Bladder microvascular endothelial cell (primary cell): Measurements from ENCODE around the gene KLB. TPM values are rescaled to one million over a fixed set of nuclear protein-coding genes. Genes with fewer than 3 reads are reported as not detected.

Experiments
- total RNA-seq: library from RNA; depleted of rRNA; stranded (reverse); fragments of >200 nt; gene quantifications from 2 replicates; pipeline ENCODE4 v1.2.3, GENCODE V29; 2014

Gene KLB
- 0.06 TPM in 1 of 2 replicates, not detected in the other for total RNA-seq

GRCh38 chr4:39406763-39407583 is at the start of gene KLB:
Gene KLB (plus strand): TSS chr4:39406930. CDS start chr4:39406950, 20 bp downstream.

GRCh38 chr4:39365830-39366771 is 40.6 kb upstream of the KLB start, which contains the start of gene RFC1:
Gene RFC1 (minus strand): TSS chr4:39366362. CDS start chr4:39366241, 121 bp downstream.

GRCh38 chr4:39458505-39459300 is 52.0 kb downstream of the KLB start, which contains the start of the genes LIAS and RPL9:
Gene LIAS (plus strand): TSS chr4:39459056. CDS start chr4:39459118, 62 bp downstream.
Gene RPL9 (minus strand): TSS chr4:39458922. CDS start chr4:39458439, 483 bp downstream.

Other genes with a start within 250 kb of the KLB start
- gene WDR19, start 224.4 kb upstream of the KLB start, total RNA-seq: 12.3 and 24.7 TPM in 2 replicates
- gene RFC1, start 40.6 kb upstream of the KLB start, total RNA-seq: 36.4 and 73.0 TPM in 2 replicates
- 734 and 2,864 TPM in 2 replicates for gene RPL9, start 52.0 kb downstream of the KLB start, total RNA-seq
- gene LIAS, start 52.1 kb downstream of the KLB start, total RNA-seq: 3.9 and 5.1 TPM in 2 replicates
- gene UGDH, start 120.5 kb downstream of the KLB start, total RNA-seq: 36.8 and 46.3 TPM in 2 replicates
- gene SMIM14, start 231.9 kb downstream of the KLB start, total RNA-seq: 9.9 and 22.2 TPM in 2 replicates